Endothelial cell of umbilical vein (primary cell): ENCODE results near the gene CELA1. TPM values are rescaled to one million over a fixed set of nuclear protein-coding genes. Genes with fewer than 3 reads are reported as not detected.
A peak's percentile ranks its signal among the peaks of the same experiment; 100 is the strongest.

Source experiments
- BruUV-seq: library from RNA; stranded (reverse); fragments of 400-500 nt; replicated peaks from 2 replicates; lab custom pipeline; 2021; lab: Mats Ljungman, UMichigan
- CTCF ChIA-PET: fragments of 300-600, 350-600 bp; sonication (Branson Sonifier 250); formaldehyde crosslinking; loops from one replicate; lab custom pipeline; 2021; ENCODE audit warnings: antibody characterized with exemption, inconsistent platforms; lab: Charles Lee
- POLR2A ChIA-PET: fragments of 300-600, 350-600 bp; sonication (Branson Sonifier 250); formaldehyde crosslinking; loops from one replicate; lab custom pipeline; 2021; ENCODE audit warnings: antibody characterized with exemption, inconsistent platforms; lab: Charles Lee
- DNase-seq: peaks from one replicate; pipeline ENCODE4 v3.0.0-alpha.2; 2011; ENCODE audit warnings: low read depth, low spot score
- FAIRE-seq: peaks from 2 replicates; lab custom pipeline; 2011; peaks lifted over from hg19 to GRCh38; lab: Jason Lieb, UNC
- H2AFZ ChIP-seq: 2 replicates; pipeline ENCODE4 v1.6.0; 2012; ENCODE audit warnings: low read depth, low read length, control low read depth, inconsistent platforms
- H3K27ac ChIP-seq: 2 replicates; pipeline ENCODE4 v1.5.1; 2011; ENCODE audit warnings: low read depth, mild to moderate bottlenecking, control low read depth, low read length, moderate library complexity; ENCODE audit not compliant: insufficient read depth
- H3K27me3 ChIP-seq, 2 experiments: 2 replicates each; pipeline versions ENCODE4 v1.6.0 to v1.6.1; 2011; ENCODE audit warnings: low read length in 2 of 2, mixed read lengths in 1 of 2; ENCODE audit not compliant: control insufficient read depth in 2 of 2, insufficient read depth in 2 of 2
- H3K36me3 ChIP-seq, 2 experiments: 2 replicates in 1 of 2; 3 replicates in 1 of 2; pipeline ENCODE4 v1.5.1; 2011; ENCODE audit warnings: low read length in 2 of 2, mild to moderate bottlenecking in 1 of 2, moderate library complexity in 1 of 2; ENCODE audit not compliant: control insufficient read depth in 2 of 2, insufficient read depth in 2 of 2; ENCODE audit errors: extremely low read depth in 1 of 2
- H3K4me1 ChIP-seq: 3 replicates; pipeline ENCODE4 v1.5.1; 2011; ENCODE audit warnings: mild to moderate bottlenecking, low read length; ENCODE audit not compliant: control insufficient read depth, insufficient read depth; ENCODE audit errors: extremely low read depth
- H3K4me2 ChIP-seq: 2 replicates; pipeline ENCODE4 v1.6.1; 2011; ENCODE audit warnings: low read length, control low read depth, mixed read lengths; ENCODE audit not compliant: insufficient read depth
- H3K4me3 ChIP-seq, 3 experiments: fragments of 200-600 bp in 1 of 3; sonication (generic), shearing (Covaris generic) in 1 of 3; replicated peaks in 1 of 3; 2 replicates each; pipeline ENCODE4 v1.5.1; 2011 to 2016; ENCODE audit warnings: control low read depth in 3 of 3, low read length in 3 of 3, mild to moderate bottlenecking in 2 of 3, inconsistent platforms in 1 of 3, low read depth in 1 of 3, moderate library complexity in 1 of 3; ENCODE audit not compliant: insufficient read depth in 1 of 3
- H3K79me2 ChIP-seq: 2 replicates; pipeline ENCODE4 v1.6.0; 2012; ENCODE audit warnings: low read length, inconsistent platforms; ENCODE audit not compliant: control insufficient read depth, insufficient read depth
- H3K9ac ChIP-seq: replicated peaks from 2 replicates; pipeline ENCODE3; 2011; ENCODE audit warnings: low read length, control low read depth; ENCODE audit not compliant: insufficient read depth; ENCODE audit errors: extremely low read depth
- H3K9me1 ChIP-seq: replicated peaks from 3 replicates; pipeline ENCODE4 v1.6.0; 2011; ENCODE audit warnings: mild to moderate bottlenecking, low read length; ENCODE audit not compliant: control insufficient read depth, insufficient read depth; ENCODE audit errors: extremely low read depth
- H3K9me3 ChIP-seq: replicated peaks from 2 replicates; pipeline ENCODE4 v1.5.1; 2012; ENCODE audit warnings: low read length, inconsistent platforms; ENCODE audit not compliant: control insufficient read depth, insufficient read depth
- H4K20me1 ChIP-seq: replicated peaks from 2 replicates; pipeline ENCODE3; 2011; ENCODE audit warnings: mild to moderate bottlenecking, low read length; ENCODE audit not compliant: control insufficient read depth, insufficient read depth; ENCODE audit errors: extremely low read depth
- EZH2 ChIP-seq: IDR thresholded peaks from 2 replicates; pipeline ENCODE4 v1.6.1; 2012; ENCODE audit warnings: borderline replicate concordance, low read depth, mild to moderate bottlenecking, moderate library complexity, low read length, inconsistent platforms; ENCODE audit not compliant: severe bottlenecking
- FOS ChIP-seq: IDR thresholded peaks from 2 replicates; pipeline ENCODE4 v1.6.1; 2011; ENCODE audit warnings: mild to moderate bottlenecking, low read length, moderate library complexity, borderline replicate concordance; ENCODE audit not compliant: insufficient read depth
- JUN ChIP-seq: IDR thresholded peaks from 2 replicates; pipeline ENCODE4 v1.6.1; 2011; ENCODE audit warnings: borderline replicate concordance, low read depth; ENCODE audit not compliant: insufficient read length, insufficient read depth
- POLR2AphosphoS5 ChIP-seq: IDR thresholded peaks from 2 replicates; pipeline ENCODE4 v1.6.1; 2012; ENCODE audit warnings: low read depth, mild to moderate bottlenecking, control low read depth, low read length, moderate library complexity; ENCODE audit not compliant: insufficient read depth
- dilution Hi-C: fragments of 300-500 bp; cut with MboI; formaldehyde crosslinking; loops from one replicate; pipeline ENCODE4 v1.15.0; 2019; ENCODE audit warnings: low sequenced_read_pairs; ENCODE audit not compliant: extremely low pct_ligation_motif_present
- intact Hi-C: fragments of 100-400 bp; cut with micrococcal nuclease; formaldehyde crosslinking; loops from one replicate; pipeline ENCODE4 v1.10.0; 2022
- polyA plus RNA-seq, 4 experiments: library from polyadenylated mRNA; depleted of rRNA in 3 of 4; stranded (reverse) in 3 of 4; unstranded in 1 of 4; fragments of >200 nt; gene quantifications; 2 replicates each; pipeline versions ENCODE4 v1.2.1 to v1.2.3, GENCODE V29; 2011 to 2012; ENCODE audit warnings: missing spikeins in 1 of 4
- total RNA-seq: library from RNA; stranded (reverse); gene quantifications from 2 replicates; pipeline ENCODE4 v1.2.3, GENCODE V29; 2021
- TF ChIP-seq, protein P1 (sequence below): IDR thresholded peaks from 2 replicates; pipeline ENCODE4 v1.6.1; 2011; ENCODE audit not compliant: insufficient read depth, insufficient read length

Gene CELA1
- total and polyA plus RNA-seq, 2 donors (not counting 3 experiments of a cell fraction or from before 2014, with no cell fraction given) = not detected

- Histone ChIP-seq H3K4me1 (peaks cover 36% of the 10 kb centered on the region), H3K4me2 (peak overlapping the region; percentile 61), H3K9me1 (no peaks in the 10 kb centered on the region), H3K9me3 (no peaks in the 10 kb centered on the region), H4K20me1 (no peaks in the 10 kb centered on the region), H3K27me3 (no peaks in the 10 kb centered on the region), H3K79me2 (peaks cover 8% of the 10 kb centered on the region), H3K4me3 (peak overlapping the region in 1 of 3 experiments; percentile 3), H2AFZ (no peak overlapping the region), H3K36me3 (no peaks in the 10 kb centered on the region), H3K27ac (peak overlapping the region; percentile 89), H3K9ac (peak overlapping the region; percentile 58)
- CTCF ChIA-PET = interaction anchor here (1.0 to 3.7 kb wide), 6 partner anchors 10 to 430 kb away, joined by 3 to 20 read pairs (median 6); no protein-coding TSS in a partner anchor
- TF ChIP-seq FOS (peak; percentile 99), POLR2AphosphoS5 (peak; percentile 70), EZH2 (no peak), JUN (peak; percentile 85)
- TF ChIP-seq, protein P1, sequence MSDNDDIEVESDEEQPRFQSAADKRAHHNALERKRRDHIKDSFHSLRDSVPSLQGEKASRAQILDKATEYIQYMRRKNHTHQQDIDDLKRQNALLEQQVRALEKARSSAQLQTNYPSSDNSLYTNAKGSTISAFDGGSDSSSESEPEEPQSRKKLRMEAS = no peak
- FAIRE-seq (peak; percentile 98), DNase-seq (peak; percentile 85)
- BruUV-seq = TSS peak; percentile 27
- intact Hi-C loops (loop anchor here (2.0 kb wide), 1 partner anchor 25 kb away; no protein-coding TSS in a partner anchor), dilution Hi-C loops (no loop called here)
- POLR2A ChIA-PET = interaction anchor here (0.6 to 1.4 kb wide), 2 partner anchors 22 to 418 kb away, joined by 8 to 10 read pairs; no protein-coding TSS in a partner anchor
Observed at GRCh38 chr12:51393676-51394545, 47.4 kb upstream of the CELA1 start.
